IPS DF 4.7 (cell line): ENCODE results near the gene C20orf204.

Source experiments
- DNase-seq: peaks from one replicate; pipeline ENCODE4 v3.0.0-alpha.2; 2013; ENCODE audit warnings: low spot score; ENCODE audit errors: extremely low read depth

The C20orf204 gene

DNA sequence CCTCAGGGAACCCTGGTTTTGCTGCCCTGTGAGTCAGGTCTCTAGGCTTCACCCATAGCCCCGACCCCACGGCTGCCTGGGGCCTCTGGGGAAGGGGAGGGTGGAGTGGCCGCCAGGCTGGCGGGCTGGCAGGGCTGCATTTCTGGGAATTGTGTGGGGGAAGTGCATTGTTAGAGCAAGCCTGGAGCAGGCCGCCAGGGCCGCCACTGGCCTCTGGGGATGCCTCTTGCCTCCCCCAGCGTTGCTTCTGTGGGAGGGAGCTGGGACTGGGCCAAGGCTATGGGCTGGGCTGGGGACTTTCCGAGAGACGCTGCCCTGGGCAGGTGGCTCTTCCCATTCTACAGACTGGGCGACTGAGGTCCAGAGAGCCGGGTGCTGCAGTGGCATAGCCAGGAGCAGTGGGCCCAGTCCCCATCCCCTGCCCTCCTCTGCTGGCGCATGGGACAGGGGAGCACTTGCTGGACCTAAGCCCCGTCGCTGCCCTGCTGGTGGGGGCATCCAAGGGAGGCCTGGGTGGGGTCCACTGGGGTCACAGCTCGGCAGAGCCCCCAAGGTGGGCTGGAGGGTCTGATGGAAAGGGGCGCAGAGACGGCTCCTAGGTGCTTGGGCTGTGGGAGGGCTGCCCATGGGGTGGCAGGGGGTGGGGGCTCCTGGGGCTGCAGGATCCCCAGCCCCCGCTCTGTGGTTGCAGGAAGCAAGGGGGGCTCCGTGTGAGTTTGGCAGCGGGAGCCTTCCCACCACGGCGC, 20.1 kb downstream of the C20orf204 start:
- no peak for DNase-seq

DNA sequence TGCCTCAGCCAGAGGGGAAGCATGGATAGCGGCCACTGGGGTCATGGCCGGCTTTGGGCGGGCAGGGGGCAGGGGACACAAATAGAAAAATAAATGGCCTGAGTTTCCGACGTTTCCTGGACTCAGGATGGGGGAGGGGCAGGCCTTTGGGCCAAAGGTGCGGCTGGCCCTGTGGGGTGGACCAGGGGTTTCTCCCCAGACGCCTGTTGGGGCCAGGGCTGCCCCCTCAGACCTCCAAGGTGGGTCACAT, 20.6 kb downstream of the C20orf204 start:
- no peak for DNase-seq

DNA sequence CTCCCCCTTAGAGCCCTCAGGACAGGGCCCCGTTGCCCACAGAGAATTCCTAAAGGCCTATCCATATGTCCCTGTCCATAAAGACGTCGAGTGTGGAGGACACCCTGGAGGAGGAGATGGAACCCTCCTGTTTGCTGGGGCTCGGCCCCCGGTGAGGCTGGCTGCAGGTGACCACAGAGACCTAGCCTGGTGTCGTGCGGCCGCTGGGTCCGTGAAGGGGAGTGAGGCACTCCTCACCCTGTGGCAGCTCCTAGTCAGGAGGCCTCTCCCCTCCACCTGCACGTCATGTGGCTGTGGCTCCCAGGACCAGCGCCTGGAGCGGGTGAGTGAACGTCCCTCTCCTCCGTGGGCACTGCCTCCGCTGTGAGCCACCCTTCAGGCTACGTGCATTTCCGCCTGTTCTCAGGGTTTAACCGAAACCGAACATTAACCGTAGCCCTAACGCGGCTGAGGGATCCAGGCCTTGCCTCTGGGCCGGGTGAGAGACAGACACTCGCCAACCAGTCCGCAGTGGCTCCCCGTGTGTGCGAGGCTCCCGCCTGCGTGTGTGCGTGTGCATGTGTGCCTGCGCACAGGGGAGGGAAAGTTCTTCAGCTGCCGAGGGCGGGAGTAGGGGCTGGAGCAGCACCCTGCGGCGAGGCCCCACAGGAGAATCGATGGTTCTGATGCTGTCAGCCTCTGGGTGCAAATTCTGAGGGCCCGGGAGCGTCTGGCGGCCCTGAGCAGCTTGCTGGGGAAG, 21.1 kb downstream of the C20orf204 start:
- DNase-seq = no peak

DNA sequence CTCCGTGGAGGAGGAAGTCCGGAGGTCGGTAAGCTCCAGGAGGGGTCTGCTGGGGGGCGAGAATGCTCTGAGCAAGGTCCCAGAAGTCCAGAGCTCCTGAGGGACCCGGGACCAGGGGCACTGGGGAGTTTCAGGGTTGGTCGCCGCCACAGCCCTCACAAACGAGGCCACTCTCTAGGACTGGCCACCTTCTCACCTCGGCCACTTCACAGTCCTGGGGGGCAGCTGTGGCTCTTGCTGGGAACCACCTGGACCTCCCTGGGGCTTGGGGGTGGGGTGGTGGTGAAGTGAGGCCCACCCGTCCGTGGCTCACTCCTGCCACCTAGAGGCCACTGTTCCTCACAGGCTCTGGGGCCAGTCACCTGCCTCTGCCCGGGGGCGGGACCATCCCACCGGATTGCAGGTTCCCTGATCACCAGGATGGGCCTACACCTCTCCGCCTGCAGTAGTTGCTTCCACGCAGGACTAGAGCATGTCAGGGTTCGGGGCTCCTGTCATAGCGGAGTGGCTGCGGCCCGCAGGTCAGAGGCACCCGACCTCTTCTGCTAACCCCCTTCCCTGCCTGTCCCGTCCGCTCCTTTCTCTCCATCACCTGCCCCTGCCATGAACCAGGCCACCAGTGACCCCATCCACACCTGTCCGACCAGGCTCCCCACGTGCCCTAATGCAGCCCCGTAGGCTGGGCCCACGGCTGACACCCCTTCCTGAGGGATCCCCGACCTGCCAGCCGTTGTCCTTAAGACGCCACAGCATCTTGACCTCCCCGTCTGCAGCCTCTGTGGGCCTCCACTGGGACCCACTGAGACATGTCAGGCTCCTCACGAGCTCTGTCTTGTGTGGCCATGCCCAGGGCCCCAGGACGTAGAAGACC, 21.9 kb downstream of the C20orf204 start:
- no peak for DNase-seq

DNA sequence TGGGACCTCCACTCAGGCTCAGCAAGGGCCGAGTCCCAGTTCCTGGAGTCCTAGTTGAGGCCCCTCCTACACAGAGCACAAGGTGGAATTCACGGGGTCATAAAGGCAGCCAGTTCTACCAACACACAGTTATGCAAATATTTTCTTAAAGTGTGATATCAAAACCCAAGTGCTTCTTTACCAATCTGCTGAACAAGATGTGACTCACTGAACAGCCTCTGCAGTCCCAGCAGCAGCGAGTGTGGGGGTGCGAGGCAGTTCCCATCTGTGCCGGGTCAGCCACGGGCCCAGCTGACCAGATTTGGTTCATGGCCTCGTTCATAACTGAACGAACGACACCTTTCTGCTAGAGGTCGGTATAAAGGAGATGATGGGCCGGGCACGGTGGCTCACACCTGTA, 22.6 kb downstream of the C20orf204 start:
- no peak for DNase-seq

DNA sequence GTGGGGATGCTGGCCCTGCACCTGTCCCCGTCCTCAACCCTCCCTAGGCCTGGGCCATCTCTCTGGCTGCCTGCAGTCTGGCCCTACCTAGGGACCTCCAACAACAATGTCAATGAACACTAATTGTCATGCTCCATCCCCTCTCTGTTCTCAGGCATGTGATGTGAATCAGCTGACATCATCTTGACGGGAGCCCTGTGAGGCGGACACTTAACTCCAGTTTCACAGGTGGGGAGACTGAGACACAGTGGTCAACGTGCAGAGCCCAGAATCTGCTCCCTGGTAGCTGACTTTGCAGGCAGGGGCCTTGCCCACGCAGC, 26.3 kb downstream of the C20orf204 start:
- no peak for DNase-seq

DNA sequence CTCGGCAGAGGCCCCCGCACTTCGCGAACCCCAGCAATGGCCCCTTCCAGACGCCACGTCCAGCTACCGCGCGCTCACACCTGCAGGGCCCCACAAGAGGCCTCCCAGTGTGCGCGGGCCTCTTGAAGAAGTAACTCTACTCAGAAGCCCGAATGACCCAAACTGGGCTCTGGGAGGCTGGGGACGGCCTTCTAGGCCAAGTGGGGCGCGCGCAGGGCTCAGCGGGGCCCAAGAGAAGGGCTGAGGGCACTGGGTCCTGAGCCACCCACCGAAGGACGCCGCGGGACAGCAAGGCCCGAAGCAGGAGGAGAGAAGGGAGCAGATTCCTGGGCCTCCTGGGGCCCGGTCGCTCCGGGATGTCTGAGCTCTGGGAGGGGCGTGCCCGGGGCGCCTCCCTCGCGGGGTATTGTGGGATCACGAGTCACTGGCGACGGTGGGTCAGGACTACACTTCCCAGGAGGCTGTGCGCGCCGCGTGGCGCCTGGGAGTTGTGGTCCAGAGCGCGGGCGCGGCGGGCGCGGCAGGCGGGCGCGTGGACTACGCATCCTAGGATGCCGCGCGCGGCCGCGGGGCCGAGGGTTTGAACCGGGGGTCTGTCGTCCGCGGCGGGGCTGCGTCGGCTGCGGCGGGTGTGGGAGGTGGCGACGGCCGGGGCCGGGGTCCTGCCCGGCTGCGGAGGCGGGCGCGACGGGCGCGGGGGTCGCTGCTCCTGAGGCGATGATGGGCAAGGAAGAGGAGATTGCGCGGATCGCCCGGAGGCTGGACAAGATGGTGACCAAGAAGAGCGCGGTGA, 26.8 kb downstream of the C20orf204 start, which contains the start of gene TCEA2:
Gene TCEA2 (plus strand): TSS at position 603 of the 793 bp plus-strand sequence. CDS start 115 bp downstream, at position 718.
- no peak for DNase-seq

DNA sequence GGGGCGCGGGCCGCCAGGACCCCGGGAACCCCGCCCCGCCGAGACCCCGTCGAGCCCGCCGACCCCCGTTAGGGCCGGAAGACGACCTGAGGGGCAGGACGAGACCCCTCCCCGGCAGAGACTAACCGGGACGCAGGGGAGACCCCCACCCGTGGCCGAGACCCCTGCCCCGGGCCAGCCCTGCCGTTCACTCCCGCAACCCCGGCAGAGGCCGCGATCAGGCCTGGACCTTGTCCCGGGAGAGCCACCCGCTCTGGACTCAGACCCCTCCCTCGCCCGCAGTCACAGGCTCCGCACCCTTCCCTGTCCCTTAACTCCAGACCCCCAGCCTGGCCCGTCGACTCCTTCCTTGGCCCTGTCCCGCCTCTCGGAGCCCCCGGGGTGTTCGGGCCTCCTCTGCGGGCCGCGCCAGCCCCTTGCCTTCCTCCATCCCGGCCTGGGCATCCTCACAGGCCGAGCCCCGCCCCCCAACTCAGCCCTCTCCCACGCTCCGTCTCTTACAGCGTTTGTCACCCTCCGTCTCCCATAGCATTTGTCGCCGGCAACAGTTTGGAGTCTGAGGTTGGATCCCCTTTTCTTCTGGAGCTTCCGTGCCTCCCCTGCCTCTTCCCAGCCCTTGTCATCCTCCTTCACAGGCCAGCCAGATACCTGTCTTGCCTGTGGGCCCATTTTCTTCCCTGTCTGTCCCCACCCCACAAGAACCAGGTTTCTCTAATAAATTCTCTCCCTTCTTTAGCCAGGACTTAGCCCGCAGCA, 27.6 kb downstream of the C20orf204 start:
- DNase-seq = no peak

DNA sequence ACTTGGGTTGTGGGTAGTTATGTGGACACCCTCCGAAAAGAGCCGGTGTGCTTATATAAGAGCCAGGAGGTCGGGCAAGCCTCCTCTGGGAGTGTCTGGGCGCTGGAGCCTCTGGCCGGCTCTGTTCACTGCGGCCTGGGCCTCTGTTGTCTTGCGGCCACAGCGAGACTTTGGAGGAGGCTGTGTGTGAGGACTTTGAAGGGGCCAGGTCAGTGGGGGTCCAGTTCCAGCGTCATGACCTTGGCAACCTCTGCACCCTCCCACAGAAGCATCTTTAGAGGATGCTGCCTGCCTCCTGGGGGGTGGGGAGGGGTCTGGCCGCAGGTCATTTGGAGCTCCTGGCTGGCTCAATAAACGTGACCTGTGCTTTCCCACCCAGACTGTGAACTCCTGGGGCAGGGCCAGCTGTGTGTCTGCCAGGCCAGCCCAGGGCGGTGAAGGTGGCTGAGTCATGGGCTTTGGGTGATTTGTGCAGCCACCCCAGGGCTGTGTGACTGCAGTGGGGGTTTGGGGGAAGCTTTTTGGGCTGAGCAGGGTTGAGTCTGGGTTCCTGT, 28.2 kb downstream of the C20orf204 start:
- no peak for DNase-seq

DNA sequence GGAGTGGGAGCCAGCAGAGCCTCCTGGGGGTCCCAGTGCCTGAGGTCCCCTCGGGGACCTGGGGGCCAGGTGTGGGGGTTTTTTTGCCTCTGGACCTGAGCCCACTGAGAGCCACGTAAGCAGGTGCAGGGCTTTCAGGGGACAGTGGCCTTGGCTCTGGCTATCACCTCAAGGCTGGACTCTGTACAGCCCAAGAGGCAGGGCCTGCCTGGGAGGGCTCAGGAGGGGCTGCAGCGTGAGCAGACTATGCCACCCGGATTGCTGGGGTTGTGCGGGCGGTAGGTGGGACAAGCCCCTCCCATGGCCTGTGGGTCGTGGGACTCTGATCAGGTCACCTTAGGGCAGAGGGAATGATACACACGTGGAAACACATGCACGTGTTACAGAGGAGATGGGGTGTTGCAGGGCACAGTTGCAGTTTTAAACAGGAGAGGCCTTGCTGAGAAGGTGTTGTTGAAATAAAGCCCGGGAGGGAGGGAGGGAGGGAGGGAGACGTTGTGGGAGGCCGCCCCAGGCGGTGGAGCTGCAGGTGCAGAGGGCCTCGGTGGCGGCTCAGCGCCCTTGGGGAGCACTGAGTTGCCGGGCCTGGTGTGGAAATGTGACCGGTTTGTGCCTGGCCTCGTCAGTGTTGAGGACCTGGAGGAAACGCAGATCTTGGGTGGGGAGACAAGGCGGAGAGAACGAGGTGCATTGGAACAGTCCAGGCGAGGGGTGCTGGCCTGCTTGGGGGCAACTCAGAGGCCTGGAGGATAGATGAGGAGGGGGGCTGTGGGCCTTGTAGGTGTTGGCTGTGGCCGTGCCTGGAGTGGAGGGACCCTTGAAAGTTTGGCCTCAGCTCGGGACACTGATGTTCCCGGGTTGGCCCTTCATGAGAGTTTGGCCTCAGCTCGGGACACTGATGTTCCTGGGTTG, 29.3 kb downstream of the C20orf204 start:
- no peak for DNase-seq

DNA sequence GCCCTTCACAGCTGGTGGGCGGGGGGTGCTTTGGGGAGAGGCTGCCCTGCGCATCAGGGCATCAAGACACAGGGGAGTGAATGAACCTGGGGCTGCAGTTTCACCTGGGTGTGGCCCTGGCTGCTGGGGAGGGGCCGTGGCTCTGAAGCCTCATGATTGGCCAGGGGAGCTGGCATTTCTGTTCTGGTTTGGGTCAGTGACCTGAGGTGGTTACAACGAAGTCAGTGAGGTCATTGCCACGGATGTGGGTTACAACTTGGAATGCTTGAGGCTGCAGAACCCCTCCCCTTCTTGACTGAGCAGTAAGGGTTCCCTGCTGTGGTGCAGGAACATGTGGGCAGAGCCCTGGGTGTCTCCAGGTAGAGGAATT, 30.0 kb downstream of the C20orf204 start:
- no peak for DNase-seq

DNA sequence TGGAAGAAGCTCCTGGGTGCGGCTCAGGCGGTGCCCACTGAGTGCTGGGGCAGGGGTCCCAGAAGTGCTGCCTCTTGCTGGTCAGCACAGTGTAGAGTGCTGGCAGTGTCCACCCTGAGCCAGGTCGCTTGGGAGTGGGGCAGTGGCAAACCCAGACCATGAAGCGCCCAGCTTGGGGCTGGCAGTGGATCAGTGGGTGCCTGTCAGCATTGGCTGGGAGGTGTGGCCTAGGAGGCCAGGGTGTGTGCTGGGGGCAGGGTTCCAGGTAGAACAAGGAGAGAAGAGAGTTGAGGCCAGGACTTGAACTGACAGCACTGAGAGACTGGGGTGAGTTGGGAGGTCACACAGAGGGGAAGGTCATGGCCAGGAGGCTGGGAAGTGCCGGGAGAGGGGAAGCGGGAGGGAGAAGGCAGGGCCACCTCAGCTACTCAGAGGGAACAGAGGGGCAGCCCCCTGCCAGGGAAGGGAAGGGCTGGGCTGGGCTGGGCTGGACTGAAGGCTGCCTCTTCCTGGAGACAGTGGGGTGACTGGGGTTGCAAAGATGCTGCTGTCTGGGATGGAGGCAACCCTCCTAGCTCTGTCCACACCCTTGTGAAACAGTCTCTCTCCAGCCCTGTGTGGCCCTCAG, 31.1 kb downstream of the C20orf204 start:
- no peak for DNase-seq

DNA sequence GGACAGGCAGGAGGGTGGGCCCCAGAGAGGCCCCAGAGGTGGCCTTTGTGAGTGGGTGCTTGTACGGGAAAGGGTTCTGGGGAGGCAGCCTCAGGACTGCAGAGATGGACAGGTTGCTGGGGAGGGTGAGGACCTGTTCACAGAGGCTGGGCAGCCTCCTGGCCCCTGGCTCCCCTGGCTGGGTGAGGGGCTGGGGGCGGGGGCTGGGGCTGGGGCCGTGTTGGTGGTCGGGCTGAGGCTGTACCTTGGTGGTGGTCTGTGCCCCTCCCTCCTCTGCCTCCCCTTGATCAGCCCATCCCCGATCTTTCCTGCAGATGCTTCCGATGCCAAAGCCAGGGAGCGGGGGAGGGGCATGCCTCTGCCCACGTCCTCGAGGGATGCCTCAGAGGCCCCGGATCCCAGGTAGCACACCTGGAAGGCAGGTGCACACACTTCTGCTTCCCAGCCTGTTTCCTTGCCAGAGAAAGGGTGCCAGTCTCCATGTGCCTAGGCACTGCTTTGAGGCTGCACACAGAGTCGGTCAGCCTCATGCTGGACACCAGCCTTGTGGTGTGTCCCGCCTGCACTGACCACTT, 31.8 kb downstream of the C20orf204 start:
- no peak for DNase-seq

DNA sequence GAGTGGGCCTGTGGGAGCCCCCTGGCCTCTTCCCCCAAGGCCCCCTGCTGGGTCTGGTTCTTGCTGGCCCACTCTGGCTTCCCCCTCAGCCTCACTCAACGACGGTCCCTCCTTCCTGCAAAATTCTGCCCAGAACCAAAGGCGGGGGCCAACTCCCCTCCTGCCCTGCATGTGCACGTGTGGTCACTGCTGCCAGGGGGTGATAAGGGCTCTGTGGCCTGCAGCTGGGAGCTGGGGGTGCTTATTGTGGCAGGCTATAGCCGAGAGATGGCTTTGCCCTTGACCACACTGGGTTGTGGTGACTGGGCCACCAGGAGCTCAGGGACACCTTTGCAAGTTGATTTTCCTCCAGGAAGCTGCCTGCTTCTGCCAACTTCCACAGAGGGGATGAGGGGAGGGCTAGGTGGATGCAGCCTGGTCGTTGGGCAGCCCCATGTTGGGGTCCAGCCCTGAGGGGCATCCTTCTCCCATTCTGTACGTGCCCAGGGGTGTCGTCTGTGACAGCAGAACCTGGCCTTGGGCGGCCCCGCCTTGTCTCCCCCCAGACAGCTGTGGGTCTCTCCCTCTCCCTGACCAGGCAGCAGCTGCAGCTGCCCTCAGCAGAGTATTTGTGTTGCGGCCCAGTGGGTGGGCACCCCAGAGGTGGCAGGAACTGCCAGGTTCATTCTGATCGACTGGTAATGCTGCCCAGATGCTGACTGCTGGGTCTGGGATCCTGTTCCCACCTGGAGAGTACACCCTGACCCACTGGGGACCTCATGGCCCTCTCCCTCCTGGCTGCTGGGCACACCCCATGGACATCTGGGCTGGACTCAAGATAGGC, 32.6 kb downstream of the C20orf204 start:
- no peak for DNase-seq

DNA sequence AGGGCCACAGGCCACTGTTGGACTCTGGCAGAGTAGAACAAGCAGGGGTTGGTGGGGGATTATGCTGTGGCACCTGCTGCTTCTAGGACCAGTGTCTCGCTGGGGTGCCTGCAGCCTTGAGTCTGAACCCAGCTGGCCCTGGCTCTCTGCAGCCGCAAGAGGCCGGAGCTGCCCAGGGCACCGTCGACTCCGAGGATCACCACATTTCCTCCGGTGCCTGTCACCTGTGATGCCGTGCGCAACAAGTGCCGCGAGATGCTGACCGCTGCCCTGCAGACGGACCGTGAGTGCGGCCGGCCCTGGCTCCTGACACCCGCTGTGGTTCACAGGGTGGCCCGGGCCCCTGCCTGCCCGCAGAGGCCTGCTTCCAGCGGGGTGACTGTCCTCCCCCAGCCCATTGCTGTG, 33.2 kb downstream of the C20orf204 start:
- no peak for DNase-seq

DNA sequence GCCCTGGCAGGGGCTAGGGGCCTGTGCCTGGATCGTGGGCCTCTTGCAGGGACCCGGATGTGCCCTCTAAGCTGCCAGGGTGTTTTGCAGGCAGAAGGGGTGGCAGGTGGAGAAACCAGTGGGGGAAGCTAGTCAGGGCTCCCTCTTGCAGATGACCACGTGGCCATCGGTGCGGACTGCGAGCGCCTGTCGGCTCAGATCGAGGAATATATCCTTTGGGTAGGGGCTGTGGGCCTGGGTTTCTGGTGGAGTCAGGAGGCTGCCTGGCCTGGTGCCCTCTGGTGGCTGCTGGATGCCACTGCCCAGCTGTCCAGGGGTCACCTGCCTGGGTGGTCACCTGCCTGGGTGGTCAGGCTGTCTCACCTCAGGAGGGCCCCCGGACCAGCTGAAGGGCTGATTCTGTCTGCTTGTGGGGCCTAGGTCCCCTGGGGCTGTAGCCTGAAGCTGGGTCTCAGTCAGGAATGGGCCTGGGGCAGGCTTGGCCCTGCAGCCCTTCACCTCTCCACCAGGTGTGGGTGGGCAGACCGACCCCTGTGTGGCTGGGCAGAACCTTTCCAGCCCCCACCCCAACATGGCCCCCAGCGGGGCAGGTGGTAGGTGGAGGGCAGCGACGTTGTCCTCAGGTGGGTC, 33.7 kb downstream of the C20orf204 start:
- no peak for DNase-seq

DNA sequence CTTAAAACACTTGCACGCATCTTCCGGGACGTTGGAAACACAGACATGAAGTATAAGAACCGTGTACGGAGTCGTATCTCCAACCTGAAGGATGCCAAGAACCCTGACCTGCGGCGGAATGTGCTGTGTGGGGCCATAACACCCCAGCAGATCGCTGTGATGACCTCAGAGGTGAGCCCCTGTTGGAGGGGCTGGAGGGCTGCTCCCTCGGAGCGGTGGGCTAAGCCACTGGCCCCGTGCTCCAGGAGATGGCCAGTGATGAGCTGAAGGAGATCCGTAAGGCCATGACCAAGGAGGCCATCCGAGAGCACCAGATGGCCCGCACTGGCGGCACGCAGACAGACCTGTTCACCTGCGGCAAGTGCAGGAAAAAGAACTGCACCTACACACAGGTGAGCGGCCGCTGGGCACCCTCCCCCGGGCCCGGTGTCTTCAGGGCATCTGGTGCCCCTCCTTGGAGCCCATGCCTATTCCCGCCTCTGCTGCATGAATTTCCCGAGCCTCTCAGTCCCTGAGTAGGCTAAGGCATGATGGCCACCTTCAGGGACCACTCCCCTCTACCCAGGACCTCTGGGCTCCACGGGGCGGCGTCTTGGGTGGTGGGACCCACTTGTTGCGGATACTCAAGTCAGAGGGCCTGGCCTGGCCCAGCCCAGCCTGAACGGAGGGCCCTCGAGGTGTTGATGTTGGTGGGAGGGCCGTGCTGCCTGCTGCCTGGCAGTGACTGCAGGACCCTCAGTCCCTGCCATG, 34.4 kb downstream of the C20orf204 start:
- DNase-seq = no peak
